Smooth muscle cell of the coronary artery (primary cell): ENCODE results near the gene DDX46. TPM values are rescaled to one million over a fixed set of nuclear protein-coding genes. Genes with fewer than 3 reads are reported as not detected.

ENCODE experiments used
- total RNA-seq: library from RNA; depleted of rRNA; stranded (reverse); fragments of >200 nt; gene quantifications from 2 replicates; pipeline ENCODE4 v1.2.3, GENCODE V29; 2014; ENCODE audit warnings: low replicate concordance

The DDX46 gene, protein sequence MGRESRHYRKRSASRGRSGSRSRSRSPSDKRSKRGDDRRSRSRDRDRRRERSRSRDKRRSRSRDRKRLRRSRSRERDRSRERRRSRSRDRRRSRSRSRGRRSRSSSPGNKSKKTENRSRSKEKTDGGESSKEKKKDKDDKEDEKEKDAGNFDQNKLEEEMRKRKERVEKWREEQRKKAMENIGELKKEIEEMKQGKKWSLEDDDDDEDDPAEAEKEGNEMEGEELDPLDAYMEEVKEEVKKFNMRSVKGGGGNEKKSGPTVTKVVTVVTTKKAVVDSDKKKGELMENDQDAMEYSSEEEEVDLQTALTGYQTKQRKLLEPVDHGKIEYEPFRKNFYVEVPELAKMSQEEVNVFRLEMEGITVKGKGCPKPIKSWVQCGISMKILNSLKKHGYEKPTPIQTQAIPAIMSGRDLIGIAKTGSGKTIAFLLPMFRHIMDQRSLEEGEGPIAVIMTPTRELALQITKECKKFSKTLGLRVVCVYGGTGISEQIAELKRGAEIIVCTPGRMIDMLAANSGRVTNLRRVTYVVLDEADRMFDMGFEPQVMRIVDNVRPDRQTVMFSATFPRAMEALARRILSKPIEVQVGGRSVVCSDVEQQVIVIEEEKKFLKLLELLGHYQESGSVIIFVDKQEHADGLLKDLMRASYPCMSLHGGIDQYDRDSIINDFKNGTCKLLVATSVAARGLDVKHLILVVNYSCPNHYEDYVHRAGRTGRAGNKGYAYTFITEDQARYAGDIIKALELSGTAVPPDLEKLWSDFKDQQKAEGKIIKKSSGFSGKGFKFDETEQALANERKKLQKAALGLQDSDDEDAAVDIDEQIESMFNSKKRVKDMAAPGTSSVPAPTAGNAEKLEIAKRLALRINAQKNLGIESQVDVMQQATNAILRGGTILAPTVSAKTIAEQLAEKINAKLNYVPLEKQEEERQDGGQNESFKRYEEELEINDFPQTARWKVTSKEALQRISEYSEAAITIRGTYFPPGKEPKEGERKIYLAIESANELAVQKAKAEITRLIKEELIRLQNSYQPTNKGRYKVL
- total RNA-seq = 16.5 and 16.8 TPM in 2 replicates

DNA sequence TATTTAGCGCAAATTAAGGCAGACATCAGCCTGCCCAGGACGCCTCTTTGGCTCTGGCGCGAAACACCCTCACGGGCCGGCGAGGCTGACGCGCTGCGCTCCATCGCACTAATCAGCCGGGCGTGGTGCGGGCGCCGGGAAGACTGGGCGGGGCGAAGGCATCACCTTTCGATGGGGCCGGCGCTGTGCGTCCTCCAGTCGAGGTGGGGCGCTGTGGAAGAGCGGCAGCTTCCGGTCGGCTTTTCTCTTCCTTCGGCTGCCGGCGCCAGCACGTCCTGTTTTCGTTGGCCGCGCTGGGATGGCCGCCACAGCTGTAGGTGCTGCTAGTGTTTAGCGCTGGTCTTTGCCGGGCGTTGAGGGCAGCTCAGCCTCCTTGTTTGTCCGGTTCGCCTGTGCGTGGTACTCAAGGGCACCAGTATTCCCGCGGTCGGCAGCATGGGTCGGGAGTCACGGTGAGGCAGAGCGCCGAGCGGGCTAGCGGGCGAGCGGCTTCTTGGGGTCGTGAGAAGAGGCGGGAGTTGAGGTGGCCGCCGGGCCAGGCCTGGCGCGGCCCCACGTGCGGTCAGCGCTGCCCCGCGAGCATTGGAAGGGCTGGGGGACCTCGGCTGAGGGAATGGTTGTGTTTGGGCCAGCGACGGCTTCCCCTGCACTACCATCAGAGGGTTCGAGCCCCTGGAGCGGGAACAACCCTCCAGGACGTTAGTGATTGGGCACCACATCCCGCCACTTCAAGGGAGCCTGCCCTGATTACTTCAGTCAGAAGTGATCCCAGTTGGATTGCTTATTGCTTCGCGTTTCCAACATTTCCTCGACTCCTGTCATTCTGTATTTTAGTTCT, at the start of gene DDX46:
Gene DDX46 (plus strand): TSS at position 276 of the 838 bp plus-strand sequence. CDS start 160 bp downstream, at position 436.

GRCh38 chr5:134738133-134738962, 20.2 kb upstream of the DDX46 start, which contains the start of gene CAMLG:
TSS of gene CAMLG (plus strand) at chr5:134738548. CDS start at chr5:134738621, 73 bp downstream.

DNA sequence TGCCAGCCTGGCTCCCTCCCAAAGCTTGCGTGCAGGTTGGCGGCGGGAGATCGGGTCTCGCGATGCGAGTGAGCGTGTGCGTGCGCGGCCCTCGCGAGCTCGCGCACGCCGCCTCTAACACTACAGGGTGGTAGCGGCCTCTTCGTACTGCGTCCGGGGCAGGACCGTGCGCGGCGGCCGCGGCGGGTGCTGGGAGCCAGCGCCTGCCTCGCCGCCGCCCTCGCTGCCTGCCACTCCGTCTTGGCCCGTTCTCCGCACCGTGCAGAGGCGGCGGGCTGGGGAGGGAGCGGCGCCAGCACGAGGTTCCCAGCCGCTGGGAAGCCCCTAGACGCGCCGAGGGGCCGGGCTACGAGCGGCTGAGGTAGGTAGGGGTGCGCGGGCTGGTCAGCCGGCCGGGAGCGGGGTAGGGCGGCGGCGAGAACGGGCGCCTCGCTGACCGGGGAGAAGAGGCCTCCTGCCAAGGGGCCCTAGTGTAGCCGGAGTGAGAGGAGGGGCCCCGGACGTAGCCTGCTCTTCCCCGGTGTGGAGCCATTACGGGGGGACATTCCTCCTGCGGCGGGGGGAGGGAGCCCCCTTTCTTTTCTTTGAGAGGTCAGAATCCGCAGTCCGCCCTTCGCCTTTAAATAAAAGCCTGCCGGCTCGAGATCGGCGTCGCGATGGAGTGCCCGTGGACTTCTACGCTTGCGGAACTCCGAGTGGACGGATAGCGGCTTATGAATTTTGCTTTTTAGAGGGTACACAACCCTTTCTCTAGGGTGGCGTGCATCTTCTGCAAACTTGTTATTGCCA, 87.5 kb downstream of the DDX46 start, which contains the start of gene C5orf24:
Gene C5orf24 (plus strand): TSS at position 117 of the 789 bp plus-strand sequence. CDS start 8,933 bp downstream, outside the sequence.

GRCh38 chr5:134873987-134874830, 115.6 kb downstream of the DDX46 start, which contains the start of gene TXNDC15:
TSS of gene TXNDC15 (plus strand) at chr5:134874371. CDS start at chr5:134874428, 57 bp downstream.

Other genes starting within 250 kb of the DDX46 start
- gene JADE2, start 233.1 kb upstream of the DDX46 start, total RNA-seq = 11.9 and 23.8 TPM in 2 replicates
- 78.7 and 87.1 TPM in 2 replicates for gene SAR1B, start 126.0 kb upstream of the DDX46 start, total RNA-seq
- gene SEC24A, start 110.0 kb upstream of the DDX46 start, total RNA-seq = 12.3 and 20.4 TPM in 2 replicates
- 40.5 and 41.1 TPM in 2 replicates for gene CAMLG, start 20.2 kb upstream of the DDX46 start, total RNA-seq
- 13.8 and 36.5 TPM in 2 replicates for gene C5orf24, start 87.2 kb downstream of the DDX46 start, total RNA-seq
- 78.2 and 304 TPM in 2 replicates for gene TXNDC15, start 115.6 kb downstream of the DDX46 start, total RNA-seq
- 2.2 and 3.6 TPM in 2 replicates for gene PCBD2, start 146.4 kb downstream of the DDX46 start, total RNA-seq
- 0.08 TPM in 1 of 2 replicates, not detected in the other for gene CATSPER3, start 209.1 kb downstream of the DDX46 start, total RNA-seq